NT2/D1 (cell line): ENCODE data around the gene RICTOR.

Source experiments
- SUZ12 ChIP-seq: IDR thresholded peaks from 2 replicates; pipeline ENCODE4 v1.6.1; 2011; ENCODE audit not compliant: insufficient read length, insufficient read depth; ENCODE audit errors: extremely low read depth
- YY1 ChIP-seq: IDR thresholded peaks from 2 replicates; pipeline ENCODE4 v1.6.1; 2011; ENCODE audit not compliant: insufficient read length, insufficient read depth
- ZNF274 ChIP-seq: IDR thresholded peaks from 2 replicates; pipeline ENCODE4 v1.6.1; 2011; ENCODE audit warnings: mild to moderate bottlenecking, low read depth, low read length

DNA sequence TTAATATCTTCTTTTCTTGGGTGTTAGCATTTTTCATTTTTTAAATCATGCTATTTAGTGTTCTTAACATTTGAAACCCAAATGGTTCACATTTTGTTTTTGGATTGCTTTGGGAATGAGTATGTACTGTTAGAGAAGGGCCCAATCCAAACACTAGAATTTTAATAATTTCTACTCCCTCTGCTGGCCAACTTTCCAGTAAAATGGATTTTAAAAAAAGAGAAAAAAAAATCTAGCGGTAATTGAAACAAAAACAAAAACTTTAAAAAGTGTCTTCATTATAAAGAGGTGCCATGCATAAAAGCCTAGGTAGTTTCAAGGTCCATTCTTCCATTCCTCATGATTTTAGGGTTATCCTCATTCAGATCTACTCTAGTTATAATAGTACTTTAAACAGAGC is 32.1 kb upstream of the RICTOR start:
- no peak for TF ChIP-seq YY1
- TF ChIP-seq ZNF274: no peak
- TF ChIP-seq SUZ12: no peak
